Duodenal mucosa (tissue), 2 donors: Measurements from ENCODE around the gene NHLRC1.
A peak's percentile ranks its signal among the peaks of the same experiment; 100 is the strongest.

Experiments
- H3K27ac ChIP-seq: one replicate; pipeline ENCODE4 v1.7.0; 2013; ENCODE audit warnings: low read depth, low read length
- H3K27me3 ChIP-seq, 2 donors: one replicate each; pipeline ENCODE4 v1.7.0; 2013; ENCODE audit warnings: low read length in 2 of 2, control low read depth in 1 of 2; ENCODE audit not compliant: insufficient read depth in 2 of 2, control insufficient read depth in 1 of 2
- H3K36me3 ChIP-seq, 2 donors: one replicate each; pipeline ENCODE4 v1.7.0; 2013; ENCODE audit warnings: low read length in 2 of 2, control low read depth in 1 of 2; ENCODE audit not compliant: insufficient read depth in 2 of 2, control insufficient read depth in 1 of 2
- H3K4me1 ChIP-seq, 2 donors: one replicate each; pipeline ENCODE4 v1.7.0; 2013; ENCODE audit warnings: low read length in 2 of 2, control low read depth in 1 of 2; ENCODE audit not compliant: insufficient read depth in 2 of 2, control insufficient read depth in 1 of 2
- H3K4me3 ChIP-seq, 2 donors: one replicate each; pipeline ENCODE4 v1.7.0; 2013; ENCODE audit warnings: low read length in 2 of 2, low read depth in 1 of 2
- H3K9ac ChIP-seq, 2 donors: one replicate each; pipeline ENCODE4 v1.7.0; 2013; ENCODE audit warnings: low read length in 2 of 2, low read depth in 1 of 2
- H3K9me3 ChIP-seq, 2 donors: one replicate each; pipeline ENCODE4 v1.7.0; 2013; ENCODE audit warnings: low read length in 2 of 2, control low read depth in 1 of 2; ENCODE audit not compliant: control insufficient read depth in 1 of 2

NHLRC1 gene

DNA sequence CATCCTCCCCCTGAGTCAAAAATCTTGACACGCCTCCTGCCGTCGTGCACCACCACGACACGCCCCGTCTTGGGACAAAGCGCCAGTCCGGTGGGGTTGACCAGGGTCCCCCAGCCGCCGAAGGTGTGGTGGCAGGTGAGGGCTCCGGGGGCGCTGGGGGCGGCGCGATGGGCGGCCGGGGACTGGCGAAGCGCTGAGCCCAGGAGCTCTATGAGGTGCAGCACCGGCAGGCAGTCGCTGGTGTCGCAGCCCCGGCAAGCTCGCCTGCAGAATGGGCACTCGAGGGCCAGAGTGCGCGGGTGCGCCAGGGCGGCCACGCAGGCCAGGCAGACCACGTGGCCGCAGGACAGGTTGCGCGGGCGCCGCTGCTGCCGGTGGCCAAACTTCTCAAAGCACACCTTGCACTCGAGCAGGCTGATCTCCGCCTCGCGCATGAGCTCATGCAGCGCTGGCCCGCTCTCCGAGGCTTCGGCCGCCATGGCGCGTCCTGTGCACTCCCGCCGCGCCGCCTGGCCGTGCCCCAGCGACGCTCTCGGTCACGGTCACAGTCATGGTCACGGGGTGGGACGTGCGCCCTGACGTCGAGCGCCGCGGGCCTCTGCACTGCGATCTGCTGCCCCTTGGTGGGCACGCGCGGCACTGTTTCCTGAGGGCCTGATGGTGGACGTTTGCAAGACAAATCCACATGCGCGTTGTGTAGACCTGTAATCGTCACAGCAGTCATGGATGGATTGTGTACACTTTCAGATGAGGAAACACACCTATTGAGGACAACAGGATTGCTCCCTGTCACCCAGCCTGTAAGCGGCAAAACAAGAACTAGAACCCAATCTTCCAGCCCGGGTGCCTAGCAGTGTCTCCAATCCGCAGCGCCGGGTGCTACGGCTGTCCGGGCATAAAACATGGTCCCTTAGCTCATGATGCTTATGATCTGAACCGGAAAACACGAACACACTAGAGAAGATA is at the start of gene NHLRC1:
Gene NHLRC1 (minus strand): TSS at position 550 of the 966 bp plus-strand sequence. CDS start 71 bp downstream, at position 479.
- Histone ChIP-seq H3K4me3 (peak within 1 kb of the TSS; percentile 66 to 69), H3K9ac (peak within 1 kb of the TSS; percentile 40 to 59), H3K9me3 (no peaks in the 10 kb centered on the region), H3K27ac (peak within 1 kb of the TSS; percentile 30), H3K36me3 (no peaks in the 10 kb centered on the region), H3K27me3 (no peaks in the 10 kb centered on the region), H3K4me1 (peaks cover 18 to 20% of the 10 kb centered on the region in 2 donors)

DNA sequence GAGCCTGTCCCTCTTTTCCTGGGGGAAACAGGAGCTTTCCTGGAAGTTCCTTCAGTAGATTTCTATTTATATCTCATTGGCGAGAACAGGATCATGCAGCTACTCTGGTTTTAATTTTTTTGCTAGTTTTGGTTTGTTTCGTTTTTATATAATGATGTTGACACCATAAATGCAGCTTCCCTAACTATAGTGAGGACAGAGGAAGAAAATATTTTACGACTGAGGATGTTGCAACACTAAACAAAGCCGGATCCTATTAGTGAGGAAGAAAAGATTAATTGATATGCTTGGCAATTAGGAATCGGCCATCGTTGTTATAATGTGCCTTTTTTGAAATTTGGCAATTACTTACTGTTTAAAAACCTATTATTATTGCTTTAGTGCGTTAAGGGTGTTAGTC is 49.4 kb upstream of the NHLRC1 start:
- peaks cover 18 to 33% of the 10 kb centered on the region in 2 donors for H3K36me3 ChIP-seq
- H3K27ac ChIP-seq = no peak overlapping the region
- H3K9ac ChIP-seq = no peak overlapping the region
- no peak overlapping the region for H3K4me3 ChIP-seq
- H3K4me1 ChIP-seq = no peaks in the 10 kb centered on the region
- H3K9me3 ChIP-seq = peaks cover 0 to 5% of the 10 kb centered on the region in 2 donors
- H3K27me3 ChIP-seq = no peaks in the 10 kb centered on the region

DNA sequence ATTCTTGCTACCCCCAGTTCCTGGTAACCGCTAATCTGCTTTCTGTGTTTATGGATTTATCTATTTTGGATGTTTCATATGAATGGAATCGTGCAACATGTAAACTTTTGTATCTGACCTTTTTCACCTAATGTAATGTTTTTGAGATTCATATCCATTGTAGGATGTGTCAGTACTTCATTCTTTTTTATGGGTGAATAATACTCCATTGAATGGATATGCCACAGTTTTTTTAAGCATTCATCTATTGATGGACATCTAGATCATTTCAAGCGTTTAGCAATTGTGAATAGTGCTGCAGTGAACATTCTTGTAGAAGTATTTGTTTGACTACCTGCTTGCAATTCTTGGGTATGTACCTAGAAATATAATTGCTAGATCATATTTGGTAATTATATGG is 45.8 kb upstream of the NHLRC1 start:
- H3K4me3 ChIP-seq = no peak overlapping the region
- peaks cover 21 to 43% of the 10 kb centered on the region in 2 donors for H3K36me3 ChIP-seq
- no peak overlapping the region for H3K27ac ChIP-seq
- no peaks in the 10 kb centered on the region for H3K27me3 ChIP-seq
- no peaks in the 10 kb centered on the region for H3K4me1 ChIP-seq
- peaks cover 0 to 5% of the 10 kb centered on the region in 2 donors for H3K9me3 ChIP-seq
- H3K9ac ChIP-seq = no peak overlapping the region

DNA sequence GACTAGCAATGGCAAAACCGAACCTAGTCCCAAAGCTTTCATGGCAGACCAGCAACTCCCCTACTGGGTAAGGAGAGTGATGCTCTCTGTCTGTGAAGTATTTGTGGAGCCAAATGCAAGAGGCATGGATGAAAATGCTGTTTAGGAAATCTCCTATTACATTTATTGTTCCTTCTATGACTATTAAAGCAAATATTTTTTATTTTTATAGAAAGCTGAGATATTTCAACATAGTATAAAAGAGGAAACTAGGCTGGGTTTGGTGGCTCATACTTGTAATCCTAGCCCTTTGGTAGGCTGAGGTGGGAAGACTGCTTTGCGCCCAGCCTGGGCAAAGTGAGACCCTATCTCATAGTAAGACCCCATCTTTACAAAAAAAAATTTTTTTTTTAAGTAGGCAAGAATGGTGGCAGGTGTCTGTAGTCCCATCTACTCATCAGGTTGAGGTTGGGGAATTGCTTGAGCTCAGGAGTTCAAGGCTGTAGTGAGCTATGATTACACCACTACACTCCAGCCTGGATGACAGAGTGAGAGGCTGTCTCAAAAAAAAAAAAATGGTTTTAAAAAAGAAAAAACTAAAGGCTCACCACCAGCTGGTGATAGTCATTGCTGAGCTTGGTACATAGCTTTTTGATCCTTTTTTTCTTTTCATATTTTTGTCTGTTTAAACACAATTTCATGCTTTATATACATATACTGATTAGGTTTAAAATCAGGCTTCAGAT is 44.0 kb upstream of the NHLRC1 start:
- Histone ChIP-seq H3K9ac (no peak overlapping the region), H3K27ac (no peak overlapping the region), H3K9me3 (peaks cover 0 to 5% of the 10 kb centered on the region in 2 donors), H3K27me3 (no peaks in the 10 kb centered on the region), H3K4me1 (no peaks in the 10 kb centered on the region), H3K4me3 (no peak overlapping the region), H3K36me3 (peaks cover 25 to 58% of the 10 kb centered on the region in 2 donors)

DNA sequence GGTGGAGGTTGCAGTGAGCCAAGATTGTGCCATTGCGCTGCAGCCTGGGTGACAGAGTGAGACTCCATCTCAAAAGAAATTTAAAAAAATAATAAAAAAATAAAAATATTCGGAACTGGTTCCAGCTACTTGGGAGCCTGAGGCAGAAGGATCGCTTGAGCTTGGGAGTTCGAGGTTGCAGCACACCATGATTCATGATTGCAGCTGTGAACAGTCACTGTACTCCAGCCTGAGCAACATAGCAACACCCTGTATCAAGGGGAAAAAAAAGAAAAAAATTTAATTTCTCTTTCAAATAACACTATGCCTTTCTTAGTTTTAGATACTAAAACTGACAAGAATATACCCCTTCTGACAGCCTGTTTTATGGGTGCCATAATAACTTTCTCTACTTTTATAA is 43.3 kb upstream of the NHLRC1 start:
- H3K27ac ChIP-seq = no peak overlapping the region
- H3K9me3 ChIP-seq = peaks cover 0 to 5% of the 10 kb centered on the region in 2 donors
- H3K4me1 ChIP-seq = no peaks in the 10 kb centered on the region
- no peak overlapping the region for H3K9ac ChIP-seq
- no peak overlapping the region for H3K4me3 ChIP-seq
- no peaks in the 10 kb centered on the region for H3K27me3 ChIP-seq
- H3K36me3 ChIP-seq = peaks cover 25 to 64% of the 10 kb centered on the region in 2 donors

DNA sequence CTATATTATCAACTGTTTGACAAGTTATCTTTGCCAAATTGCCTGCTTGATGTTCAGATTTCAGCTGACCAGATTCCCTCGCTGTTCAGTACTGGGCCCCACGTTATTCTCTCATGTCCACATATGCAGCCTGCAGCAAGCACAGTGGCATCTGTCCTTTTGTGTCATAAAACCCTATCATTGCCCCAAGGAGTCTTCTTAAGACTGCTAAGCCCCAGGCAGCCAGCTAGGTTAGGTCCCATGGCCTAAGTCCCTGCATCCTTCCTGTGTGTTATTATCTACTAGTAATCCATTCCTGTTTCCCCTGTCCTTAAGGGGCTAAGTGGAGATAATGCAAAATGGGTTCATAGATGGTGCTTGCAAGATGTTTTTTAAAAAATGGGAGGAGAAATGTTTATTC is 39.9 kb upstream of the NHLRC1 start:
- H3K9ac ChIP-seq = no peak overlapping the region
- no peak overlapping the region for H3K4me3 ChIP-seq
- H3K36me3 ChIP-seq = peaks cover 18 to 43% of the 10 kb centered on the region in 2 donors
- no peak overlapping the region for H3K27ac ChIP-seq
- H3K27me3 ChIP-seq = no peaks in the 10 kb centered on the region
- no peaks in the 10 kb centered on the region for H3K4me1 ChIP-seq
- H3K9me3 ChIP-seq = no peaks in the 10 kb centered on the region

DNA sequence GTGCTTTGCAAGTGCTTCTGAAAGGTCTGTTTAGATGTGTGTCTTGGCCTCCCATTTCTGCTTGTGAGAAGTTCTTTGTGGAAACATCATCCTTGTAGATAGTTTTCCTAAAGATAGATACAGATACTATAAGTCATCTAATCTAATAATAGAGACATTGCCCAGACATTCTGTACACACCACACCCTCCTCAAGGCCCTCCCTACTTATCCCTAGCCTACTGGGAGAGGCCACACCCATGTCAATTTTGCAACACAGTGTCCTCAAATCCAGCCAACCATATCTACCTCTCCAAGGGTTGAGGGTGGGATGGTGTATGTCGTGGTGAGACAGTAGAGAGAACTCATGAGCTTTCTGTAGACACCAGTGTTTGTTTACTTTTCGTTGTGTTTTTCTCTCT is 39.0 kb upstream of the NHLRC1 start:
- no peak overlapping the region for H3K27ac ChIP-seq
- no peak overlapping the region for H3K4me3 ChIP-seq
- no peak overlapping the region for H3K9ac ChIP-seq
- peaks cover 5 to 8% of the 10 kb centered on the region in 2 donors for H3K4me1 ChIP-seq
- no peaks in the 10 kb centered on the region for H3K9me3 ChIP-seq
- H3K27me3 ChIP-seq = no peaks in the 10 kb centered on the region
- H3K36me3 ChIP-seq = peaks cover 18 to 37% of the 10 kb centered on the region in 2 donors

DNA sequence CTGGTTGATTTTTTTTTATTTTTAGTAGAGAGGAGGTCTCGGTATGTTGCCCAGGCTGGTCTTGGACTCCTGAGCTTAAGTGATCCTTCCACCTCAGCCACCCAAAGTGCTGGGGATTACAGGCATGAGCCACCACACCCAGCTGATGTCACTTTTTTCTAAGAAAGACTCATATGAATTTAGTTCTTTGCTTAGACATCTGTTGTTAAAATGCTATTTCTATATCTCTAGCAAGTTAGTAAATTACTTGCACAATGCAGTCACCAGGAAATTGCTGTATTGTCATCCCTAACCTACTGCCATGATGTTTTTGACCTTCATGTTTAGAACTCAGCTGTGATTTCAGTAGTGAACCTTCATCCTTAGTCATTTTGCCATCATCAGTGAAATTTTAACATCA is 38.4 kb upstream of the NHLRC1 start:
- H3K9ac ChIP-seq = no peak overlapping the region
- peaks cover 10 to 13% of the 10 kb centered on the region in 2 donors for H3K4me1 ChIP-seq
- H3K4me3 ChIP-seq = no peak overlapping the region
- H3K27ac ChIP-seq = no peak overlapping the region
- no peaks in the 10 kb centered on the region for H3K9me3 ChIP-seq
- H3K36me3 ChIP-seq = peaks cover 18 to 34% of the 10 kb centered on the region in 2 donors
- H3K27me3 ChIP-seq = no peaks in the 10 kb centered on the region

DNA sequence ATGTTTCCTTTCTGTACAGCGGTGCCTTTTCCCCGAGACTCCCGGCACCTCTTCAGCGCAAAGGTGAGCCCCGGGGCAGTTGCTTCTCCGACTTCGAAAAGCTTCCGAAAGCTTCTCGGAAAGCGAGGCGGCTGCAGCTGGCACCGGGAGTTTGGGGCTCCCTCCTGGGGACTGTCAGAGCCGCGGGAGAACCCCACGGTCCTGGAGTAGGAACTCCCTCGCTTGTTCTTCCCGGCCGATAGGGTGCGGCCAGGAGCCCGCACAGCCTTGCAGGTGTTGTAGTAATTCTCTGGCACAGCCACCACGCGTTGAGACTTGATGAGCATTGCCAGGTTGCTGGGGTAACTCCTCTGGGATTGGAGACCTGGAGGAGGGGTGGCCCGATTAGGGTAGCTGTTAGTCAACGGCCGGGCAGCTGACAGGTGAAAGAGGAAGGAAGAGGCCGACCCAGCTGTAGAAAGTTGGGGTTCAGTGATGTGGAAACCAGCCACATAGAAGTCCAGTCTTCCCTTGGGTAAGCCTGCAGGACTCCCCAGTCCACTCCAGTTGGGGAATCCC is 33.5 kb upstream of the NHLRC1 start:
- Histone ChIP-seq H3K4me1 (peaks cover 29 to 36% of the 10 kb centered on the region in 2 donors), H3K9me3 (no peaks in the 10 kb centered on the region), H3K4me3 (peak overlapping the region; percentile 89 to 93), H3K27ac (peak overlapping the region; percentile 94), H3K36me3 (peaks cover 2 to 5% of the 10 kb centered on the region in 2 donors), H3K27me3 (no peaks in the 10 kb centered on the region), H3K9ac (peak overlapping the region; percentile 87 to 89)
